ENCODE measurements around the gene PRRC1.

The PRRC1 gene

DNA sequence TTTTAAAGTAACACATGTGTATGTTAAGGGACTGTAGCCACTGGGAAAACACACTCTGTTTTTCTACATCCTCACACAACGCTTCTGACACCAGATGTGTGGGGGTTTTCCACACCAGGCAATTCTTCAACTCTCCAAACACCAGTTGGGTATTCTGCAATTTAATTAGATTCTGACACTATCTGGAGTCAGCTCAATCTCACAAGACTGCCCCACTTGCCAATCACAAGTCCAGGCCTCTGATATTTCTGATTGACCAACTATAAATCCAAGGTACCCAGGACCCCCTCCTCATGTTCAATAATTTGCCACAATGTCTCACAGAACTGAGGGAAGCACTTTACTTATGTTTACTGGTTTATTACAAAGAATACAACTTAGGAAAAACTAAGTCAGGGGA is 70.9 kb downstream of the PRRC1 start:
- Histone ChIP-seq H3K4me3 (ENCODE audit: low read depth in 1 of 2, low read length in 2 of 2) (no peak overlapping the region), H3K9me3 (ENCODE audit: control insufficient read depth in 1 of 2, low read length in 2 of 2) (no peaks in the 10 kb centered on the region), H3K27me3 (ENCODE audit: control insufficient read depth in 1 of 2, insufficient read depth in 2 of 2, low read length in 2 of 2) (no peaks in the 10 kb centered on the region), H3K27ac (ENCODE audit: low read depth, low read length) (no peak overlapping the region), H3K4me1 (ENCODE audit: control insufficient read depth in 1 of 2, insufficient read depth in 2 of 2, low read length in 2 of 2) (peaks cover 0 to 9% of the 10 kb centered on the region in 2 donors), H3K36me3 (ENCODE audit: control insufficient read depth in 1 of 2, insufficient read depth in 2 of 2, low read length in 2 of 2) (no peaks in the 10 kb centered on the region), H3K9ac (ENCODE audit: low read depth in 1 of 2, low read length in 2 of 2) (no peak overlapping the region)

DNA sequence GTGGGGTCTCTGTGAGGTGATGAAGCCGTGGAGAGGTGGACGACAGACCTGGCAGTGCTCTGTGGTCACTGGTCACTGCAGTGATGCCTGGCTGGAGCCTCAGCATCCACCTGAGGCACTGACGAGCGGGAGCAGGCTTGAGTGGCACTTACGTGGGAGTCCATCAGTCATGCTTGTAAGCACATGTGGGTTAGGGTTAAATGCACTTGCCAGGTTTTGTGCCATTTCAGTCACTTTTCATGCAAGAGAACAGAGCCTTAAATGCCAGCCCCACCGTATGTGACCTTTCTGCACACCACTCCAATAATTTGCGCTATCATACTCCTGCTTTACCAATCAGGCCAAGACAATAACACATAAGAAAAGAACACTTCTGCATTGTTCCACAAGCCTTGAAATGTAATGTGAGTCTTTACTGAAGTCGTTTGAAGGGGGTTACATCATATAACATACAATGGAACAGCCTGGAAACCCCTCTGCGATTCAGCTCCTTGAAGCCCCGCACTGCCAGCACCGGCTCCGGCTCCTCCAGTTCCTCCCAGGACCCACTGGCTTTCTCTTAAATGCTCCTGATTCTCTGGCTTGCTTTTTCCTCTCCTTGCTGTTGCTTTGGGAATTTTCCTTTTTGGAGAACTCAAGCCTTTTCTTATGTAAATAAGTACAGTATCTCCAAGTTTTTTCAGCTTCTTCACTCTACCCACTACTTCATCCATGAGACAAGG is 72.0 kb downstream of the PRRC1 start:
- H3K9me3 ChIP-seq (ENCODE audit: control insufficient read depth in 1 of 2, low read length in 2 of 2), result no peaks in the 10 kb centered on the region
- H3K4me1 ChIP-seq (ENCODE audit: control insufficient read depth in 1 of 2, insufficient read depth in 2 of 2, low read length in 2 of 2), result peaks cover 0 to 9% of the 10 kb centered on the region in 2 donors
- no peak overlapping the region for H3K4me3 ChIP-seq (ENCODE audit: low read depth in 1 of 2, low read length in 2 of 2)
- H3K9ac ChIP-seq (ENCODE audit: low read depth in 1 of 2, low read length in 2 of 2), result no peak overlapping the region
- H3K27me3 ChIP-seq (ENCODE audit: control insufficient read depth in 1 of 2, insufficient read depth in 2 of 2, low read length in 2 of 2), result no peaks in the 10 kb centered on the region
- H3K27ac ChIP-seq (ENCODE audit: low read depth, low read length), result no peak overlapping the region
- no peaks in the 10 kb centered on the region for H3K36me3 ChIP-seq (ENCODE audit: control insufficient read depth in 1 of 2, insufficient read depth in 2 of 2, low read length in 2 of 2)

DNA sequence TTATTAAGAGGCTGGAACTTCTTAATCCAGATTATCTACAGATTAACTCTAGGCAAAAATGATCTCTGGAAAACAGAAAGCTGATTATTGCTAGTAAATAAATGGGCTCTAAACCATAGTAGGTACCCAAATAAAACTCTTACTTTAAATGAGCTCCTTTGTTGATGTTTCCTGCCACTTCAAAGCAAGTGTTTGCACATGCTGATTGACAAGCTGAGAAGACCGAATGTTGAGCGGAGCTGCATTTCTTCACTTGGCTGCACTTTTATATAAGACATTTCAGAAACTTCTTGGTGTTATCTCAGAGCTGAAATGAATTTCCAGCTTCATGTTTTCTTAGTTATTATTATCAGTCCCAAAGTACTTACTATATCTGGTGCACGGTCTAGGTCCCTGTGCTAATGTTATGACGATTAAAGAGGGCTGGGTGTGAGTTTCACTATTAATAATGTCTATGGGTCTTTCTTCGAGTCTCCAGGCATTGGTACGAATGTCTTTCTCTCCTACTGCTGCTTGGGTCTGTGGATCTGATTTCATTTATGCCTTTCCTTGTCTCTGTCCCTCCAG is 72.8 kb downstream of the PRRC1 start:
- no peaks in the 10 kb centered on the region for H3K36me3 ChIP-seq (ENCODE audit: control insufficient read depth in 1 of 2, insufficient read depth in 2 of 2, low read length in 2 of 2)
- no peaks in the 10 kb centered on the region for H3K27me3 ChIP-seq (ENCODE audit: control insufficient read depth in 1 of 2, insufficient read depth in 2 of 2, low read length in 2 of 2)
- no peaks in the 10 kb centered on the region for H3K9me3 ChIP-seq (ENCODE audit: control insufficient read depth in 1 of 2, low read length in 2 of 2)
- H3K4me3 ChIP-seq (ENCODE audit: low read depth in 1 of 2, low read length in 2 of 2), result no peak overlapping the region
- no peak overlapping the region for H3K27ac ChIP-seq (ENCODE audit: low read depth, low read length)
- H3K9ac ChIP-seq (ENCODE audit: low read depth in 1 of 2, low read length in 2 of 2), result no peak overlapping the region
- peaks cover 0 to 9% of the 10 kb centered on the region in 2 donors for H3K4me1 ChIP-seq (ENCODE audit: control insufficient read depth in 1 of 2, insufficient read depth in 2 of 2, low read length in 2 of 2)

DNA sequence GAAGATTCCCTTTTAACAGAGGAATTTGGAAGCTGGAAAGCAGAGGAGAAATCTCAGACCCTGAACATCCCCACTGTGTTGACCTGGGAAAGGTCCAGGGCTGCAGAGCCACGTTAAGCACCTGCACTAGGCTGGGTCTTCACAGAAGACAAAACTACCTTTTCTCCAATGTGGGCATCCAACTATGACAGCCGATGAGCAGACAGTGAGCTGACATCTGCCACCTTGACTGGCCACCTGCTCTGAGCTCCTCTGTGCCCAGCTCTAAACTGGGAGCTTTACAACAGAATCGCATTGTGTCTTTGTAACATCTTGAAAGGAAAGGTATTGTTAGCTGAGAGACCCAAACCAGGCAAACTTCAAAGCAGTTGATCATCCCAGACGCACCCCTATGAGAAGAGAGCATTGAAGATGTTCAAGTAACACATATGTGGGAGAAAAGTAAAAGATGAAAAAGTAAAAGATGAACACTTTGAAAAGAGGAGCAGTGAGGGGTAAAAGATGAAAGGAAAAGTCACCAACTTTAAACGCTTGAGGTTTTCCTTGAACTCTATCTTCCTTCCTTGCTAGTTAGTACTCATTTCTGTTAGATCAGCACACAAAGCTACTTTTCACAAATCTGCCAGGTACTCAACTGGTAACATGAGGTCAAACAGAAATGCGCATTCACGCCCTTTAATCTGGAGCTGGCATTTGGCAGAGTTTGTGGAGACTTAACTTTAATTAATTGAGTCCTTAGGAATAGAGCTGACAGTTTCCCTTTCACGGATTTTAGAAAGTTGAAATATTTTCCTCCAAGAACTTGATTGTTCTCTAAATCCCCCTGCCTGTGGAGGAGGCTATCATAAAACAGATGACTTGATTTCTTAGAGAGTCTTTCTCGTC is 78.3 kb downstream of the PRRC1 start:
- Histone ChIP-seq H3K9me3 (ENCODE audit: control insufficient read depth in 1 of 2, low read length in 2 of 2) (no peaks in the 10 kb centered on the region), H3K36me3 (ENCODE audit: control insufficient read depth in 1 of 2, insufficient read depth in 2 of 2, low read length in 2 of 2) (no peaks in the 10 kb centered on the region), H3K9ac (ENCODE audit: low read depth in 1 of 2, low read length in 2 of 2) (no peak overlapping the region), H3K27me3 (ENCODE audit: control insufficient read depth in 1 of 2, insufficient read depth in 2 of 2, low read length in 2 of 2) (no peaks in the 10 kb centered on the region), H3K27ac (ENCODE audit: low read depth, low read length) (no peak overlapping the region), H3K4me3 (ENCODE audit: low read depth in 1 of 2, low read length in 2 of 2) (no peak overlapping the region), H3K4me1 (ENCODE audit: control insufficient read depth in 1 of 2, insufficient read depth in 2 of 2, low read length in 2 of 2) (no peaks in the 10 kb centered on the region)

DNA sequence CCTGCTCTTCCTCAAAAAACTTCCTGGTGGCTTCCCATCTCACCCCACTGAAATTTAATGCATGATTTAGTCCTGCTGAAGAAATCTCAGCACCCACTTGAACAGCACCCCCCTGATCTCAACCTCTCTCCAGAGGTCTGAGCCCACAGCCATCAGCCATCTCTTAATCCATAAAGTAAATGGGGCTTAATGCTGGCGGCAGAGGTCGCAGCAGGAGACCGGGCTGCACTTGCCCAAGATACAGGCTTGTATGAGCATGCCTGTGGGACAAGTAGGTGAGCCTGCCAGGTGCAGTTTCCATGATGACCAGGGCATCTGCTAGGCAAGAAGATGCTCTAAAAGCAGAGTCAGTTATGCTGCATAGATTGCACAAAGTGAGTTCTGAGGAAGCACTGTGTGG is 79.1 kb downstream of the PRRC1 start:
- Histone ChIP-seq H3K27ac (ENCODE audit: low read depth, low read length) (no peak overlapping the region), H3K4me3 (ENCODE audit: low read depth in 1 of 2, low read length in 2 of 2) (no peak overlapping the region), H3K36me3 (ENCODE audit: control insufficient read depth in 1 of 2, insufficient read depth in 2 of 2, low read length in 2 of 2) (no peaks in the 10 kb centered on the region), H3K9ac (ENCODE audit: low read depth in 1 of 2, low read length in 2 of 2) (no peak overlapping the region), H3K9me3 (ENCODE audit: control insufficient read depth in 1 of 2, low read length in 2 of 2) (no peaks in the 10 kb centered on the region), H3K27me3 (ENCODE audit: control insufficient read depth in 1 of 2, insufficient read depth in 2 of 2, low read length in 2 of 2) (no peaks in the 10 kb centered on the region), H3K4me1 (ENCODE audit: control insufficient read depth in 1 of 2, insufficient read depth in 2 of 2, low read length in 2 of 2) (no peaks in the 10 kb centered on the region)

DNA sequence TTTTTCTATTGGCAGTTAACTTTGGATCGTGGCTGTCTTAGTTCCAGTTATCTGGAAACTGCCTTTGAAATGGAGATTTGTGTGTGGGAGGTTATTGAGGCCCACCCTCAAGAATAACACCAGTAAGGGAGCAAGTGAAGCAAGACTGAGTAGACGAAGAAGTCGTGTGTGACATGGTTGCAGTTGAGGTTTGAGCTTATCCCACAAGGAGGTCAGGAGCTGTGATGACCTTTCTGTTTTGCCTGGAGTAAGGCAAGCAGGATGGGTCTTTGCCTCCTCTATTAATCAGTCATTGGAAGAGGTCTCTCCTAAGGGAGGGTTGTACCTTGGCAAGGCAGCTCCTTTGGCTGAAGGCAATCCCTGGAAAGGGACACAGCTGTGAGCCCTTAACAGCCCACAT is 81.9 kb downstream of the PRRC1 start:
- H3K9me3 ChIP-seq (ENCODE audit: control insufficient read depth in 1 of 2, low read length in 2 of 2), result no peaks in the 10 kb centered on the region
- H3K4me3 ChIP-seq (ENCODE audit: low read depth in 1 of 2, low read length in 2 of 2), result no peak overlapping the region
- H3K27me3 ChIP-seq (ENCODE audit: control insufficient read depth in 1 of 2, insufficient read depth in 2 of 2, low read length in 2 of 2), result no peaks in the 10 kb centered on the region
- no peaks in the 10 kb centered on the region for H3K36me3 ChIP-seq (ENCODE audit: control insufficient read depth in 1 of 2, insufficient read depth in 2 of 2, low read length in 2 of 2)
- no peak overlapping the region for H3K9ac ChIP-seq (ENCODE audit: low read depth in 1 of 2, low read length in 2 of 2)
- H3K4me1 ChIP-seq (ENCODE audit: control insufficient read depth in 1 of 2, insufficient read depth in 2 of 2, low read length in 2 of 2), result no peaks in the 10 kb centered on the region
- no peak overlapping the region for H3K27ac ChIP-seq (ENCODE audit: low read depth, low read length)

DNA sequence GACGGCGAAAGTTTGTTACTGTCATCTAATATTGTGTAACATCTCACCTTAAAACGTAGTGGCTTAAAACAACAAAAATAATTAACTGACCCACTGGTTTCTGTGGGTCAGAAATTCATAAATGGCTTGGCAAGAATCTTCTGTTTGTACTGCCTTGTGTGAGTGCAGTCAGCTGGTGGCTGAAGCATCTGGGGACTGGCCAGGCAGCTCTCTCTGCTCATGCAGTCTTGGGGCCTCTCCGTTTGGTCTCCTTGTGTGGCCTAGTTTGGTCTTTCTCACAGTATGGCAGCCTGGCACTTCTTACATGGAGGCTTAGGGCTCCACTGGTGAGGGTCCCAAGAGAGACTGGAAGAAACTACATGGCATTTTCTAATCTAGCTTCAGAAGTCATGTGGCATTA is 82.4 kb downstream of the PRRC1 start:
- Histone ChIP-seq H3K9me3 (ENCODE audit: control insufficient read depth in 1 of 2, low read length in 2 of 2) (no peaks in the 10 kb centered on the region), H3K4me3 (ENCODE audit: low read depth in 1 of 2, low read length in 2 of 2) (no peak overlapping the region), H3K4me1 (ENCODE audit: control insufficient read depth in 1 of 2, insufficient read depth in 2 of 2, low read length in 2 of 2) (no peaks in the 10 kb centered on the region), H3K36me3 (ENCODE audit: control insufficient read depth in 1 of 2, insufficient read depth in 2 of 2, low read length in 2 of 2) (no peaks in the 10 kb centered on the region), H3K27ac (ENCODE audit: low read depth, low read length) (no peak overlapping the region), H3K9ac (ENCODE audit: low read depth in 1 of 2, low read length in 2 of 2) (no peak overlapping the region), H3K27me3 (ENCODE audit: control insufficient read depth in 1 of 2, insufficient read depth in 2 of 2, low read length in 2 of 2) (no peaks in the 10 kb centered on the region)

DNA sequence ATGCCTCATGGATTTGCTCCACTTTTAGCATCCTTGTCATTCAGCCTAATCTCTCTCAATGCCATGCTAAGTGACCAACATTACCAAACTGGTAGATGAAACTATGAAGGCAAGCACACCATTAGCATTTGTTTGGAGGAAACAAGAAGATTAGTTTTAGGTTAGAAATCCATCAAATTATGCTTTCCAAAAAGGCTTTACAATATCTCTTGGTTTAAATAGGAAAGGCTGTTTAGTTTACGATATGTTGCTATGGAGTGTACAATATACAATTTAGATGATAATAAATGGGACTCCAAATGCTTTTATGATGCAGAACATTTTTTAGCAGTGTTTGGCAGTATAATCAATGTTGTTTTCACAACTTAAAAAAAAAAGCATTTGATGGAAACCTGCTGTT is 83.7 kb downstream of the PRRC1 start:
- H3K4me3 ChIP-seq (ENCODE audit: low read depth in 1 of 2, low read length in 2 of 2), result no peak overlapping the region
- no peaks in the 10 kb centered on the region for H3K4me1 ChIP-seq (ENCODE audit: control insufficient read depth in 1 of 2, insufficient read depth in 2 of 2, low read length in 2 of 2)
- H3K36me3 ChIP-seq (ENCODE audit: control insufficient read depth in 1 of 2, insufficient read depth in 2 of 2, low read length in 2 of 2), result no peaks in the 10 kb centered on the region
- no peak overlapping the region for H3K9ac ChIP-seq (ENCODE audit: low read depth in 1 of 2, low read length in 2 of 2)
- no peaks in the 10 kb centered on the region for H3K27me3 ChIP-seq (ENCODE audit: control insufficient read depth in 1 of 2, insufficient read depth in 2 of 2, low read length in 2 of 2)
- H3K27ac ChIP-seq (ENCODE audit: low read depth, low read length), result no peak overlapping the region
- H3K9me3 ChIP-seq (ENCODE audit: control insufficient read depth in 1 of 2, low read length in 2 of 2), result no peaks in the 10 kb centered on the region

DNA sequence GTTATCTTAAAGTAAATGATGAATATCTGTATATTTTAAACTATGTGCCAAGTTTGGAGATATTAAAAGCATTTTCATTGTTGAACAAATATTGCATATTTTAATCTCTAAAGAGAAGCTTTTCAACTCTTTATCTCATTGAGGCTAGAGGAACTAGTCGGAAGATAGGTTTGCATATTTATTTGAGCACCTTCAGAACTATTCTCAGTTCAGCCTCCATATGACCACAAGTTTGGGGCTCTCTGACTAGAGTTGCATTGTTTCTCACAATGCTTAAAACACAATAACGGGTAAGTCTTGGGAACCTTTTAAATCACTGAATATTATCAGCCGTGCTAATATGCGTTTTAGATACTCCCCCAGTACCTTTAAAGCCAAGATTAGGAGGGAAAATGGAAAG is 84.2 kb downstream of the PRRC1 start:
- H3K9me3 ChIP-seq (ENCODE audit: control insufficient read depth in 1 of 2, low read length in 2 of 2), result no peaks in the 10 kb centered on the region
- no peaks in the 10 kb centered on the region for H3K4me1 ChIP-seq (ENCODE audit: control insufficient read depth in 1 of 2, insufficient read depth in 2 of 2, low read length in 2 of 2)
- H3K36me3 ChIP-seq (ENCODE audit: control insufficient read depth in 1 of 2, insufficient read depth in 2 of 2, low read length in 2 of 2), result no peaks in the 10 kb centered on the region
- no peak overlapping the region for H3K9ac ChIP-seq (ENCODE audit: low read depth in 1 of 2, low read length in 2 of 2)
- H3K4me3 ChIP-seq (ENCODE audit: low read depth in 1 of 2, low read length in 2 of 2), result no peak overlapping the region
- H3K27me3 ChIP-seq (ENCODE audit: control insufficient read depth in 1 of 2, insufficient read depth in 2 of 2, low read length in 2 of 2), result no peaks in the 10 kb centered on the region
- no peak overlapping the region for H3K27ac ChIP-seq (ENCODE audit: low read depth, low read length)

DNA sequence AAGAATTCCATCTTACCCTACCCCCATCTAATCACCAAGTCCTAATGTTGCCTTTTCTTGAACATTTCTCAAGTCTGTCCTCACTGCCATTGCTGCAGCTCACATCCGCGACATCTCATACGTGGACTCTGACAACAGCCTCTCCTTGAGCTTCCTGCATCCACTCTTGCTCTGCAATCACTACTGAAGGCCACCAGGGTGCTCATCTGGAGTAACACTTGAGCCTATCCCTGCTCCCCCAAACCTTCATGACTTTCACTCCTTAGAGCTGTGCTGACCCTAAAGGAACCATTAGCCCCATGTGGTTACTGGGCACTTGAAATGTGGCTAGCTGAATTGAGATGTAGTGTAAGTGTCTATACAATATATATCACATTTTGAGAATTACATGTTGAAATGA is 85.0 kb downstream of the PRRC1 start:
- H3K4me1 ChIP-seq (ENCODE audit: control insufficient read depth in 1 of 2, insufficient read depth in 2 of 2, low read length in 2 of 2), result no peaks in the 10 kb centered on the region
- no peaks in the 10 kb centered on the region for H3K36me3 ChIP-seq (ENCODE audit: control insufficient read depth in 1 of 2, insufficient read depth in 2 of 2, low read length in 2 of 2)
- H3K9ac ChIP-seq (ENCODE audit: low read depth in 1 of 2, low read length in 2 of 2), result no peak overlapping the region
- no peaks in the 10 kb centered on the region for H3K9me3 ChIP-seq (ENCODE audit: control insufficient read depth in 1 of 2, low read length in 2 of 2)
- no peaks in the 10 kb centered on the region for H3K27me3 ChIP-seq (ENCODE audit: control insufficient read depth in 1 of 2, insufficient read depth in 2 of 2, low read length in 2 of 2)
- H3K4me3 ChIP-seq (ENCODE audit: low read depth in 1 of 2, low read length in 2 of 2), result no peak overlapping the region
- no peak overlapping the region for H3K27ac ChIP-seq (ENCODE audit: low read depth, low read length)

All from duodenal mucosa (tissue), 2 donors.